Right atrium auricular region (tissue), 2 donors: ENCODE results near the gene PGM5. TPM values are rescaled to one million over a fixed set of nuclear protein-coding genes. Genes with fewer than 3 reads are reported as not detected.

Experiments
- DNase-seq: peaks from one replicate; pipeline ENCODE4 v3.0.0-alpha.2; 2019; ENCODE audit warnings: low spot score
- H3K27ac ChIP-seq, 2 donors: fragments of 200-600 bp; sonication (generic); 1 replicate in 1 of 2; 2 replicates in 1 of 2; pipeline ENCODE4 v1.5.1; 2016 to 2019
- H3K27me3 ChIP-seq, 2 donors: fragments of 200-600 bp; sonication (generic); one replicate each; pipeline versions ENCODE4 v1.5.1 to v1.6.0; 2017 to 2019
- H3K36me3 ChIP-seq: fragments of 200-600 bp; sonication (generic); one replicate; pipeline ENCODE4 v1.5.1; 2016
- H3K4me1 ChIP-seq, 2 donors: fragments of 200-600 bp; sonication (generic); one replicate each; pipeline versions ENCODE4 v1.5.1 to v1.6.0; 2017 to 2019
- H3K4me3 ChIP-seq, 2 donors: fragments of 200-600 bp; sonication (generic); 1 replicate in 1 of 2; 2 replicates in 1 of 2; pipeline ENCODE4 v1.5.1; 2017 to 2019; ENCODE audit warnings: mild to moderate bottlenecking in 1 of 2, moderate library complexity in 1 of 2
- H3K9me3 ChIP-seq, 2 donors: fragments of 200-600 bp; sonication (generic); one replicate each; pipeline ENCODE4 v1.5.1; 2019
- CTCF ChIP-seq, 2 donors: fragments of 200-600 bp; sonication (generic); IDR thresholded peaks; one replicate each; pipeline ENCODE4 v1.5.1; 2019; ENCODE audit warnings: antibody characterized with exemption in 2 of 2
- total RNA-seq, 2 donors: library from RNA; depleted of rRNA; stranded (reverse); fragments of >200 nt; gene quantifications; one replicate each; pipeline ENCODE4 v1.1.0, GENCODE V29; 2016

The PGM5 gene
- total RNA-seq, 2 donors from 2014 or later: 274 to 281 TPM

- Histone ChIP-seq H3K4me1 (peaks cover 0 to 28% of the 10 kb centered on the region in 2 donors), H3K27ac (peak overlapping the region; percentile 13 to 43), H3K4me3 (no peak overlapping the region), H3K9me3 (no peaks in the 10 kb centered on the region), H3K36me3 (peaks cover 17% of the 10 kb centered on the region), H3K27me3 (no peaks in the 10 kb centered on the region)
- no peak for TF ChIP-seq CTCF (IDR thresholded peaks at IDR 0.05)
- no peak for DNase-seq
Measured at GRCh38 chr9:68462105-68462775, 105.8 kb downstream of the PGM5 start.

- Histone ChIP-seq H3K27ac (peak overlapping the region in 1 of 2 donors; percentile 55), H3K4me3 (no peak overlapping the region), H3K4me1 (peaks cover 0 to 21% of the 10 kb centered on the region in 2 donors), H3K9me3 (no peaks in the 10 kb centered on the region), H3K27me3 (no peaks in the 10 kb centered on the region), H3K36me3 (peaks cover 19% of the 10 kb centered on the region)
- no peak for DNase-seq
- no peak for TF ChIP-seq CTCF (IDR thresholded peaks at IDR 0.05)
Measured at GRCh38 chr9:68470067-68470466, 113.7 kb downstream of the PGM5 start.

- TF ChIP-seq CTCF (IDR thresholded peaks at IDR 0.05): no peak
- DNase-seq: no peak
- Histone ChIP-seq H3K27ac (peak overlapping the region in 1 of 2 donors; percentile 55), H3K4me3 (no peak overlapping the region), H3K36me3 (peaks cover 14% of the 10 kb centered on the region), H3K27me3 (no peaks in the 10 kb centered on the region), H3K9me3 (no peaks in the 10 kb centered on the region), H3K4me1 (peaks cover 0 to 21% of the 10 kb centered on the region in 2 donors)
Measured at GRCh38 chr9:68470634-68471033, 114.2 kb downstream of the PGM5 start.

- H3K36me3 ChIP-seq: peaks cover 5% of the 10 kb centered on the region
- no peaks in the 10 kb centered on the region for H3K27me3 ChIP-seq
- DNase-seq: no peak
- no peak for TF ChIP-seq CTCF (IDR thresholded peaks at IDR 0.05)
- no peaks in the 10 kb centered on the region for H3K9me3 ChIP-seq
- H3K4me1 ChIP-seq: peaks cover 0 to 34% of the 10 kb centered on the region in 2 donors
- peak overlapping the region in 1 of 2 donors; percentile 55 for H3K27ac ChIP-seq
- no peak overlapping the region for H3K4me3 ChIP-seq
Measured at GRCh38 chr9:68472119-68472518, 115.7 kb downstream of the PGM5 start.

- H3K27ac ChIP-seq: no peak overlapping the region
- no peaks in the 10 kb centered on the region for H3K9me3 ChIP-seq
- peaks cover 5% of the 10 kb centered on the region for H3K36me3 ChIP-seq
- TF ChIP-seq CTCF (IDR thresholded peaks at IDR 0.05): no peak
- H3K4me3 ChIP-seq: no peak overlapping the region
- H3K27me3 ChIP-seq: no peaks in the 10 kb centered on the region
- peaks cover 0 to 49% of the 10 kb centered on the region in 2 donors for H3K4me1 ChIP-seq
- no peak for DNase-seq
Measured at GRCh38 chr9:68473790-68474189, 117.4 kb downstream of the PGM5 start.

- no peaks in the 10 kb centered on the region for H3K9me3 ChIP-seq
- H3K4me1 ChIP-seq: peaks cover 0 to 41% of the 10 kb centered on the region in 2 donors
- no peak overlapping the region for H3K4me3 ChIP-seq
- H3K27me3 ChIP-seq: no peaks in the 10 kb centered on the region
- no peak for TF ChIP-seq CTCF (IDR thresholded peaks at IDR 0.05)
- H3K27ac ChIP-seq: peak overlapping the region; percentile 25 to 65
- DNase-seq: no peak
- peaks cover 11% of the 10 kb centered on the region for H3K36me3 ChIP-seq
Measured at GRCh38 chr9:68476422-68476821, 120.0 kb downstream of the PGM5 start.
